ENCODE measurements around the gene PLEKHN1.

GRCh38 chr1:927234-927633 is 39.0 kb upstream of the PLEKHN1 start:
- no peak for TF ChIP-seq CTCF (IDR thresholded peaks at IDR 0.05; ENCODE audit: low read length)
- no peak for TF ChIP-seq EZH2 (IDR thresholded peaks at IDR 0.05; ENCODE audit: borderline replicate concordance, low read length)
